GM21825 (cell line): ENCODE measurements around the gene TCF20.

ENCODE experiments used
- ATAC-seq: cut with Tn5 transposase; IDR thresholded peaks from one replicate; pipeline ENCODE4 v1.9.1; 2021; ENCODE audit warnings: mild to moderate bottlenecking, moderate library complexity; ENCODE audit not compliant: unreplicated experiment

The TCF20 gene

DNA sequence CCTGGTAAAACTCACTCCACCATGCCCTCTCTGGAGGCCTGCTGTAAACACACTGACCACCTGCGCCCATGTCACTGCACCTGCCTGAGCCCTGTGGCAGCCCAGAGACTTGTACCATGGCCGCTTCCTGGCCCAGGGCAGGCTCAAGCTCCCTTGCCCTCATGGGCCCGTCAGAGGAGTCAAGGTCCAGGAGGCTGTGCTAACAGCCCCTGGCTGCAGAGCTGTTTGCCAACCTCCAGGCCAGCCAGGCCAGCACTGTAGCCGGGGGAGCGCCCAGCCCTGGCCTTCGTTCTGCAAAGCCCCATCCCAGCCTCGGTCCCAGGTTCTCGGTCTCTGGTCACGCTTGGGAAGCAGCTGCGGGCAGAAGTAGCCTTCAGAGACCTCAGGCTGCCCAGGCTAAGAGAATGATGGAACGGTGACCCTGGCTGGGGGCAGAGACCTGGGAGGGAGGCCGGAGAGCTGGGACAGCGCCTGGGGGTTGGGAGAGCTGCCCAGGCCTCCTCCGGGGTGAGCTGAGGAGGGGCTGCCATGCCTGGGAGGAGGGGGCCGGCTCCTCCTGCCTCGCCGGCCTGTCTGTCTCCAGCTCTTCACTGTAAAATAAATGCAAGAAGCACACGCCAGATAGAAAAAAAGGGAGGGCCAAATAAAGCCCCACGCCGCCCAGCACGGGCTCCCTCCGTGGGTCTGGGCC, 11.9 kb upstream of the TCF20 start:
- no peak for ATAC-seq

DNA sequence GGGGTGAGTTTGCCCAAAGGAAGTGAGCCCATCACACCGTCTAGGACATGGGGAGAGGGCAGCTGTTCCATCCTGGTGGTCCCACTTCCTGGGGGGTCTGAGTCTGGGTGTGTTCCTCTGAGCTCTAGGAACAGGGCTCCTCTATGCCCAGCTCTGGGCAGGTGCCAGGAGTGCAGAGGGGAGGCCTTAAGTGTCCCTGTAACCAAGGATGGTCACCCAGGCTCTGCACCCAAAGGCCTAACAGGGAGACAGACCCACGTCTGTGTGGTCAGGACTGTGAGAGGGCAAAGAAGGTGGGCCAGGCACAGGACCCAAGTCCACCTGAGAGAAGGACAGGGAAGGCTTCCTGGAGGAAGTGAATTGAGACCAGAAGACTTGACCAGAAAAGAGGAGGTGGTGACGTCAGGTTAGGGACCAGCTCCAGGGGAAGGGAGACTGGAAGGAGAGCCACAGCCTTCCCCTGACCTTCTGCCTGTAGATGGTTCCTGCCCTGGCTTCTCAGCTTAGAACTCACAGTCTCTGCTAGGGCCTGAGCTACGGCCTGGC, 11.3 kb upstream of the TCF20 start:
- ATAC-seq: no peak

DNA sequence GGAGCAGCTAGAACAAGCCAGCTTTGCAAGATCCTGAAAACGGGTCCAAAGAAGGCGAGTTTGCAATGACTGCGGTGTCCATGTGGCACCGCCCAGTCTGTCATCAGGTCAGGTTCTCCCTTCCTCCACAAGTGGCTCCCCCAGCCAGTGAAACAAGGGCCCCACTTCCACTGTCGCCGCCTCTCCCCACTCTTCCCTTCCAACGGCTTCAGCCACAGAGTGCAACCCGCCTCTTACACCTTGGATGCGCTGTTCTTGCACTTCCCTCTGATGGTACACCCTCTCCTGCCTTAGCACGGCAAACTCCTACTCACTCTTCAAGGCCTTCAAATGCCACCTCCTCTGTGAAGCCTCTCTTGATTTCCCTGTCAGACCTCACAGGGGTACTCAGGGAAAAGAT, 10.8 kb upstream of the TCF20 start:
- no peak for ATAC-seq

DNA sequence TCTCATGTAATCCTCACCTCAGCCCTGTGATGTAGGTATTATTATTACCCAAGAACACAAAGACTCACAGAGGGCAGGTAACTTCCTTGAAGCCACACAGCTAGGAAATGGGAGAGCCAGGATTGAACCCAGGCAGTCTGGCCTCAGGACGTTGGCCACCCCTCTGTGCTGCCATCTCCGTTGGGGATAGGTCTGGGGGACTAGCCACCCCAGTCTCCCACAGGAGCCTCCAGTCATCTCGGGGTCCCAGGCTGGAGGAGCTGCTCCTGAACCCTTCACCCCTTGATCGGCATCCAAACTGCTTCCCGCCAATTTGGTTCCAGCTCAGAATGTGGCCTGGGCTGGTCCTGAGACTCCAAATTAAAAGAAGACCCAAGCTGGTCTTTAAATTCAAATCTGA, 10.4 kb upstream of the TCF20 start:
- ATAC-seq: no peak

DNA sequence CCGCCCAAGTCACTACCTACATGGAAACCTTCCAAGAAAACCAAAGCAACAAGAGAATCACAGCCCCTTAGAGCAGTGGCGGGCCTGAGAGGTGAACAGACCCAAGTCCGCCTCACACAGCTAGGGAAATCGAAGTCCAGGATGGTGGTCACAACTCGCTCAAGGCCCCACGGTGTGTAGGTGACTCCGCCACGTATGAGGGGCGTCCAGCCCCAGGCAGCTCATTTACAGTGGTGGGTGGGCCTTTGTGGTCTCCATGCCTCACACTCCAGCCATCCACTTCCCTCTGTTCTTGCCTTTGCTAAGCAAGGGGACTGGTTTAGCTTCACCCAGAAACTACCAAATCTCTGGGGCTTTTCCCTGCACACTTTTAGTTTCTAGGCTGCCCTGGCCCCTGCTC, 9.7 kb upstream of the TCF20 start:
- no peak for ATAC-seq

DNA sequence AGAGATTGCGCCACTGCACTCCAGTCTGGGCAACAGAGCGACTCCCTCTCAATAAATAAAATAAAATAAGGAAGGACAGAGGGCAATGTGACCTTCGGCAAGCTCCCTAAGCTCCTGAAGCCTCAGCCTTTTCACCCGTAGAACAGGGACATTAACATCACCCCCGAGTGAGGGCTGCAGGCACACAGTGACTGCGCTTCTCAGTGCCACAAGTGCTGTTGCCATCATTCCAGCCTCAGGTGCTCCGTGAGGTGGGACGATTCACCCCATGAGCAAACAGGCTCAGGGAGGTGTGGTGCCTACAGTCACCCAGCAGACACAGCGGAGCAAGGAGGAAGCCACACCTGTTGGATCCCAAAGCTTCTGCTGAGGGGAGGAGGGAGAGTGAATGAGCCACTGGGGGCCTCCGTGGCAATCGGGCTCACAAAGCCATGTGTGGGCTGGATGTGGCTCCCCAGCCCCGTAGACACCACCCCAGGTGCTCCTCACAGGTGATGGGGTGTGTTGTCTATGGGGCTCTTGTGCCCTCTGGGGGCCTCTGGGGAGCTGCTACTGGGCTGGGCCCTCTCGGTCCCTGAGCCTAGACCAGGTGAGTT, 9.1 kb upstream of the TCF20 start:
- no peak for ATAC-seq

DNA sequence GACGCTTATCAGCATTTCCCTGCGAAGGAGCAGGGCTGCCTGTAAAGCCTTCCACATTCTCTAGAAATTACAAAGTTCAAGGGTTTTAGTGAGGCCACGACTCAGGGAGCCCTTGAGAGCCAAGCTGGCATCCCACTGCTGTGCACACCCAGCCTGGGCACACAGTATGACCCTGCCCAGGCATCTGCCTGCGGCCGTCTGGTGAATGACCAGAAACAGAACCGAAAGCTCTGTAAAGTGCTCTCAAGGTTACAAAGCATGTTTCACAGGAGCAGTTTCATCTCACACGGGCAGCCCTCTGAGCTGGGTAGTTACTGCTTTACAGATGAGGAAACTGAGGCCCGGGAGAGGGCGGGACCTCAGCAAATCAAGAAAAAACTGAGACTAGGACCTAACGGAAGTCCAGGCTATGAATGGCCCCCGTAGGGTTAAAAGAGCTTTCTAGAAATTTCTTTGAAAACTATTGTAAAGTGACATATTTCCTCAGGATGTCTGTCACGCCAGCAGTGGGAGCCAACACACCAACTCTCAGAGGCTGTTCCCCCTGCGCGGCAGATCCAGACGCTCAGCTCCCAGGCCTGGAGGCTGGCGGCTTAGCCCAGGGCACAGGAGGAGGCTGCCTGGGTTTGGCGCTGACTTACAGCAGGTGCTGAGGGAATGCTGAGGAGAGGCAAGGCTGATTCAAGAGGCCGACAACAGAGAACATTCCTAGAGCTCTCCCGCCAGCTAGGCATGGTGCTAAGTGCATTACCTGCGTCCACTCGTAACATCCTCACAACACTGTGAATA, 7.7 kb upstream of the TCF20 start:
- no peak for ATAC-seq

DNA sequence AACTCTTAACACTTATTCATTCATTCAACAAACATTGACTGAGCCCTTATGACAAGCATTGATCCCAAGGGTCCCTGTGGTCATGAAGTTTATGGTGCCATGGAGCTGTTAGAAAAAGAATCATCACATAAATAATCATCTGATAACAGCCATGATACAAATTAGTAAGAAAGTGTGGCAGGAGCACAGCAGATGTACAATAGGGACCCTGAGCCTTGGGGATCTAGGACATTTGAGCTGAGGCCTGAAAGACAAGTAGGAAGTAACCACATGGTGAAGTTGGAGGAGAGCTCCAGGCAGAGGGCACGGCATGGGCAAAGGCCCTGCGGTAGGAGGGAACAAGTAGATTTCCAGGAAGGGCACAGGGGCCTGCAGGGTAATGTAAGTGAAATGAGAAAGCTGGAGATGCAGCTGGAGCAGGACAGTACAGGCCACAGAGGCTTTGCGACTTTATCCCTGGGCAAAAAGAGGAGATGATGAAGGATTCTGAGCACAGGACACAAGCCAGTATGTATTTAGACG, 6.8 kb upstream of the TCF20 start:
- ATAC-seq: no peak

DNA sequence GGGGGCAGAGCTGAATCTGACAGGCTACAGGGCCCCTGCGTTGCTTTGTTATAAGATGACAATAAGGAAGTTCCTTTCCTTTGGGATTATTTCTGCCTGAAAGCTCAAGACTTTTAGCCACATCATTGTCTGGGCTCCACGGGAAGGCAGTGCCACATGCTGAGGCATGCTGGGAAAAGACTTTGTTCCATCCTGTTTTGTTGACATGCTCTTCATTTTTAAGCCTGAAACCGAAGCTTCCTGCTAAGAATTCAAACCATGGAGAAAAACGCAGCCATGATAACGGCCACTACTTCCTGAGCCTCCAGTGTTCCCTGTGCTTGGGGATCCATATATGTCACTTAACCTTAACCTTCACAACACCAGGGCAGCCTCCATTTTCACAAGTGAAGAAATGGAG, 5.5 kb upstream of the TCF20 start:
- no peak for ATAC-seq

DNA sequence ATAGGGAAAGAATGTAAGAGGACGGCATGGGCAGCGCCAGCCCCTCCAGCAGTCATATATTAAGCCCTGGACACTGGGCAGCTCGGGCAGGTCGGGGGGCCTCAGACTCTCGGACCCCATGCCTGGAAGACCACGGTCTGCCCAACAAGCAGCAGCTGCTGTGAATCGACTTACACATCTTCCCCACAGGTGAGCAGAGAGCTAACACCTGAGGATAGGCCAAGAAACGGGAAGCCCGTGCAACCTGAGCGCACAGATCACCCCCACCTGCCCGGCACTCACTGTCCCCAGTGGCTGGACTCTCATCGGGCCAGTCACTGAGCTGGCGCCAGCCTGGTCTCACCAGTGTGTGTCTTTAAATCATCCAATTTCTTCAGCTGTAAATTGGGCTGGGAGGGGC, 4.7 kb upstream of the TCF20 start:
- no peak for ATAC-seq

DNA sequence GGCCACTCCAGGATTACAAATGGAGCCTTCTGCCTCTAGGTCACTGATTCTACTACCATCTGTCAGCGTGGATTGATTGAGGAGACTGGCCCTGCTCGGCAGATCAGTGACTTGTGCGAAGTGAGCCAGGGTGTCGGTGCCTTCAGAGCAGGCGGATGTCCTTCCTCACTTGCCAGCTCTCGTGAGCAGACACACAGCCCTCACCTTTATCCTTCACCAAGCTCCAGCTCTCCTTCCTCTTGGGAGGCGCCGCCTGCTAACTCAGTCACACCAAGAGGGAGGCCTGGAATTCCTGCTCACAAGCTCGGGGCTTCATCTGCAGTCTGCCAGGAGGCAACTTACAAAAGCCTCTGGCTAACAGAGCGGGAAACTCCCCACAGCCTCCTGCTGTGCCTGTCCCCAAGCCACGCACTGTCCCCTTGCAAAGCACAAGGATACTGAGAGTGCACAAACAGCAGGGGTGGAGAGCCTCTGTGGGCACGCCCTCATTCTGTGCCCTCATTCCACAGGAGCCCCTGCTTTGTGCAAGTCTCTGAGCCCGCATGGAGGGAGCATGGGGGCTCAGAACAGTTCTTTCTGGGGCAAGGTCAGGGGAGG, 3.5 kb upstream of the TCF20 start:
- ATAC-seq: no peak

DNA sequence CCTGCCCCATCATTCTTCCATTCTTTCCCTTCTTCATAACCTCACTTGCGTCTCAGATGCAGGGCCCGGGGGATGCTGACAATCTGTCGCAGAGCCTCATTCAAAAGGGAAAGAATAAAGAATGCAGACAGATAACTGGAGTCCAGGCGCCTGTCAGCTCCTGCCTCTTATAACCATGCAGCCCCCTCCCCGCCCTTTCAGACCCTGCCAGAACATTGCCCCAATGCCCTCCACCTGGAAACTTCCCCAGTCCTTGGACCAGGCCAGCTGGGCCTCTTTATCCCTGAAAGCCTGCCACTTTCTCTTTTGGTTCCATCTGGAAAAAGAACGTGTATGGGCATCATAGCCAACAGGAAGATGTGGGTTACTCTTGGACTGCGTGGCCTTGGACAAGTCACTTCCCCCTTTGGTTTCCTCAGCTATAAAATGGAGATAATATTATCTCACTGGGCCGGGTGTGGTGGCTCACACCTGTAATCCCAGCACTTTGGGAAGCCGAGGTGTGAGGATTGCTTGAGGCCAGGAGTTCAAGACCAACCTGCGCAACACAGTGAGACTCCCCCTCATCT, 2.1 kb upstream of the TCF20 start:
- no peak for ATAC-seq

DNA sequence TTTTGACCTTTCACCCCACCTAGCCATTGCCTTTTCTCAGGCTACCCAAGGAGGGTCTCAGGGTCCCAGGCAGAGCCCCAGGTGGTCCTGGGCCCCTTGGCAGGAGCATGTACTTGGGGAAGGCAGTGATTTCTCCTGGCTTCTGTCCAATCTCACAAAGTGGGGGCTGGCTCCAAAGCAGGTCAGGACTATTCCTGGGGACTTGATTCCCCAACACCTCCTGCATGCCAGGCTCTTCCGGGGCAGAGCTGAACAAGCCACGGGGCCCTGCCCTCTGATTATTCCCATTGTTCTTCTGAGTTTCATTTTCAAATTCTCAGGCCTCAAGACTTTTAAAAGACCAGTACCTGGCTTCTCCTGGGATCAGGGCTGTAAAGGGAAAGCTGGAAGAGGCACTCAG, 1.5 kb upstream of the TCF20 start:
- no peak for ATAC-seq

DNA sequence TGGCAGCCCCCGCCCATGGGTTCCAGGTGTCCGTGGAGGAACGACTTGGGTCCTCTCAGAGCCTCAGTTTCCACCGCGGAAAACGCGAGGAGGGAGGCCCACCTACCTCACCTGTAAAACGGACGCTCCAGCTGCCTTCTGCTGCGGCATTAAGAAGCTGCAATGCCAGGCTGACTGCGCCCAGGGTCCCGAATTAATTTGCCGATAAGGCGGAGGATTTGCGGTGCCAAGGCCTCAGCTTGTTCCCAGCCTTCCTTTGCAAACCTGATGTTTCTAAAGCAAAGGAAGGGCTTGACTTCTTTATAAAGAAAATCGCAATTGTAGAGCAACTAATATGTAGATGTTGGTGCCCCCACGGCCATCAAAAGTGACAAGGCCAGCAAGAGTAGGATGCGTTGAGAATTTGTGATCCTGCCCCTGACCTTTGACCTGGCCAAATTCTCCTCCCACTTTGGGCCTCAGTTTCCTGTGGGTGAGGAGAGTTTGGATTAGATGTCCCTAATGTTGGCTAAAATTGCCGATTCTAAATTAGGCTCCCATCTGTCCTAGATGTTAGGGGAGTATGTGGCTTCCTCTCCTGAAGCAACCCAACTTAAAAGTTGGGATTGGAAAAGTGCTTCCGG, 849 bp upstream of the TCF20 start:
- ATAC-seq: no peak

DNA sequence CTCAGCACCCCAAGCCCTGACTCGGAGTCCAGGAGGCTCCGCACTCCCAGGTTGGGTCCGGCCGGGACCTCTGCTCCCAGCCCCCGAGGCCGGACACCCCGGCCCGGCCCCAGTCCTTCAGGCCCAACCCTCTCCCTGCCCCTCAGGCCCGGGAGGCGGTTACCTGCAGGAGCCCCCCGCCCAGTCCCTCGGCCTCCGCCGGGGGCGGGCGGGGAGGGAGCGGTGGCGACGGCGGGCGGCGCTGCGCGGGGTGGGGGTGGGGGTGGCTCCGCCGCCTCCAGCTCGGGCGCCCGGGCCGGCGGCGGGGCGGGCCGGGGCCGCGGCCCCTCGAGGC, 310 bp downstream of the TCF20 start:
- ATAC-seq: peak; percentile 29

DNA sequence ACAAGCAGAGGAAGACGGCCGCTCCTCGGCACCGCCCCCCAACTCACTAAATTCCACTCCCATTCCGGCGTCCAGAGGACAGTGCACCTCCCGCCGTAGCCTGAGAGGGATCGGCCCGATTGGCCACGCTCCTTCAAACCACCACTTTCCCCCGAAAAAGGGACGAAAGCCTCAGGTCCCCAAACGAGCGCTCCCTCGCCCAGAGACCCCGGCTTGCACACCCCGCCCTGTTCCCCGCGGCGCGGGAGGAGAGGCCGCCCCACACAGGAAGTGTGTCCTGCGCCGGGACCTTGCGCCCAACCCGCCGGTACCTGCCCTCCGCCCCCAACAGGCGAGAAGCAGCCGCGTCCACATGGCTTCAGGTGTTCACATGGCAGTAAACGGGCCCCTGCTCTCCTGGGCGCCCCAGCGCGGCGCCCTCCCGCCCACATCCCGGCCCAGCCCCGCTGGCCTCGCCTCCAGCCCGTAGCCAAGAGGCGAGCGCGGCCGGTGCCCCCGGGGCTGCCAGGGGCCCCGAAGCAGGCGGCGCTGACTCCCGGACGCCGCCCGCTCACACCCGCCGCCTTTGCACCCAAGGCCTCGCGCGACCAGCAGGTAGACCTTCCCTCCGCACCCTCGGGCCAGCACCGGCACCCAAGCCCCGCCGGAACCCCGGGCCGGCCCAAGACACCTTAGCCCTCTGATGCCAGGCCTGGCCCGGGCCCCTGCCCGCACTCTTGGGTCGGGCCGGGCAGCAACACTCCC, 849 bp downstream of the TCF20 start:
- ATAC-seq: peak; percentile 51

DNA sequence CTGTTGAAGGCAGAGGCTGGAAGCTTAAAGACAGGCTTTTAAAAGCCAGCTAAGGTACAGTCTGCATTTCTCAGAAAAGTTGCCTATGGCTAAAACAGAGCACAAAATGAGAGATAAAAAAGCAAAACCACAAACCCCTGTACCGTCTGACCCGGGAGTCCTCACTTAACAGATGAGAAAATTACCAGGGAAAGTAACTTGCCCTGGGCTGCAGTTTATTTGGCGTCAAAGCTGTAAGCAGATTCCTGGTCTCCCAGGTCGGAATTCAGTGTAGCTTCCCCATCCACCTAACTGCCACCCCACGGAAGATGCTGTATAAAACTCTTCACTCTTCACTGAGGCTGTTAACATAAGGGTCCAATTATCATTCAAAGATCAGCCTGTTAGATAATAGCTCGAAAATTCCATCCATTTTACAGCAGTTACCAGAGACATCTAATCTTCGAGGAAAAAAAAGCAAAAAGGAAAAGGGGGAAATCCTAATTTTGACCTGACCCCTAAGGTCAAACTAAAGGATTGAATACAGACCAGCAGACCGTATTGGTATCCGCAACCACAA, 1.5 kb downstream of the TCF20 start:
- no peak for ATAC-seq

DNA sequence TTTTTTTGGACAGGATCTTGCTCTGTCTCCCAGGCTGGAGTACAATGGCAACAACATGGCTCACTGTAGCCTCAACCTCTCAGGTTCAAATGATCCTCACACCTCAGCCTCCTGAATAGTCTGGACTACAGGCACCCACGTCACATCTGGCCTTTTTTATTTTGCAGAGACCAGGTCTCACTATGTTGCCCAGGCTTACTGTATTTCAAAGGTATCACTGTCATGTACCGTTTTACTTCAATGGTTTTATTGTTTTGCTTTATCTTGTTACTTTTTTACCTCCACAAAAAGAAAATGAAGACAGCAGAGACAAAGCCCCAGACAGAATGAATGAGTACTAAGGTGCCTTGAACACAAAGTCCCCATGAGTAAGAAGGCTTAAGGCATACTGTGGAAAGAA, 5.1 kb downstream of the TCF20 start:
- no peak for ATAC-seq

DNA sequence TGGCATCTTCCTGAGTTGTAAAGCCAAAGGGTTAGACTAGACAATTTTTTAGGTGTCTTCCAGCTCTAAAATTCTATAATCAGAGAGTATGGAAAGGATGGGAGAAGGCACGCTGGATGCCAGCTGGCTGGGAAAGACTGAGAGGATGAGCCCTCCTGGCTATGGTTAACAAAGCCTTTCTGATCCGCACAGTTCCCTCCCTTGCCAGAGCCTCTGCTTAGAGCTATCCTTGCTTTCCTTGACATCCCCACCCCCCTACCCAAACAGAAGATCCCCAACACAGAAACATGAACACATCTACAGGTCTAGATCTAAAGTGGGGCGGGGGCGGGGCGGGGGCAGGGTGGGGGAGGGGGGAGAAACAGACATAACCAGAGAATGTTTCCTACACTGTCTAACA, 6.5 kb downstream of the TCF20 start:
- no peak for ATAC-seq

DNA sequence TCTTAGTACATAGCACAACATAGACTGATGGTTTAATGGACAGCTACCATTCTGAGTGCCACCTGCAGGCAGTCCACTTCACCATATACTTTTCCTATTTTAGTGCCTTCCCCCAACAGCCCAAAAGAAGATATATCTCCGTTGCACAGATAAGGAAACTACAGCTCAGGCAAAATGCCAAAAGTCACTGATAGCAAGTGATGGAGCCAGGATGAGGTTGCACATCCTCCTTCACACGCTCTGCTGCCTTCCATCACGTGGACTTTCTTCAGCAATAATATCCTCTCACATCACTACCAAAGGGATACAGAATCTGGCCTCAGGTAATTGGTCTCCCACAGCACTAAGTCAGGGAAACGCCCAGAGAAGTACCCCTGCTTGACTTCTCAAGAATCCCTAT, 7.5 kb downstream of the TCF20 start:
- ATAC-seq: no peak
